ENCODE measurements around the gene IPO8. TPM values are rescaled to one million over a fixed set of nuclear protein-coding genes. Genes with fewer than 3 reads are reported as not detected.

The IPO8 gene
- total RNA-seq, 1 experiment from 2014 or later, result 75.0 TPM

DNA sequence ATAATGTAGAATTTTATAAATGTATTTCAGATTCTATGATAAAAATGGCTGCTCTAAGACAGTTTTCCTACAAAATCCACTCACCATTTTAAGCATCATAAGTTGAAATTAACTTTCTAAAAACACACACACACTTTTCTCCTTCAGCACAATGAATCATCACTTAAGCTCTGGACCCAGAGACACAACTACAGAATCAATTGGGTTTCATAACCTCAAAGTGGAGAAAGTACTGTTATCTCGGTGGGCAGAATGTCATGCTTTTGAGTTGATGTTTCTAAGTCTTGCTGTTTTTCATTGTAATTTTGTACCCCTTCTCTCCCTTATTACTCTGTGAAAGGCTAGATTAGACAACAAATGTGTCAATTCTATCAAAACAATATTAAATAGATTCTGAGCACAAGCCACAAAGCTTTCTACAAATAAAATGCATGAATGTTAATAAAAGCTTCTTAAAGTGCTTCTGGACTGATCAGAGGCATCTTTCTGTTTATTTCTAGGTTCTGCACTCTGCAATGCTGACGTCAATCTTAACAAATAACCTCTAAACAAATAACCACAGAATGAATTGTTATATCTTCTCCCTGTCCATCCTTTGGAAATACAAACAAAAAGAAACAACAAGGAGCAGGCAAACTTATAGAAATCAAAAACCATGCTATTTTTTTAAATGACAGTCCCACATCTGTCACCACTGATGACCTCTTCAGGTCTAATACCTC, 8.2 kb downstream of the IPO8 start:
- DNase-seq, result no peak
- intact Hi-C loops (cut with micrococcal nuclease; ENCODE audit: unreplicated experiment), result no loop called here

DNA sequence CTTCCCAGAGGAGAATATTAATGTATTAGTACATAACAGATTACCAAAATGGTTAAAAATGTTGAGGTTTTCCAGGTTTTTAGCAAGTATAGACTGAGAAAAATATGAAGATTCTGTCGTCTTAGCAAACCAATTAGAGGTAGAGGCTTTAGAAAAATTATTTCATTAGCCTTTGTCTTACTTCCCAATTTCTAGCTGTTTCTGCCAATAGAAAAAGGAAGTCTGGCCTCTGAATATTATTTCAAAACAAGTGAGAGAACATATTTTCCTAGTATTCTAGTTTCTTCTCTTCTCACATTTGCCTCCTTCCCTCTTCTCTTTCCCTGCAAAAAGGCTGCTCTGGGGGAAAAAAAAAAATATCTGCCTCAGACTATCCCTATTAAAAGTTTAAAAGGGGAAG, 16.4 kb downstream of the IPO8 start:
- no peaks in the 10 kb centered on the region for H3K27me3 ChIP-seq (ENCODE audit: insufficient read depth, low read depth)
- intact Hi-C loops (cut with micrococcal nuclease; ENCODE audit: unreplicated experiment), result no loop called here
- CTCF ChIA-PET, result interaction anchor here (0.7 kb wide), 1 partner anchor 378 kb away, joined by 3 read pairs; no protein-coding TSS in a partner anchor
- no peaks in the 10 kb centered on the region for H3K79me2 ChIP-seq (ENCODE audit: low read depth)
- no peak overlapping the region for H2AFZ ChIP-seq
- no peaks in the 10 kb centered on the region for H3F3A ChIP-seq (ENCODE audit: insufficient read depth, low read depth)
- H3K4me1 ChIP-seq (replicated peaks; ENCODE audit: insufficient read depth), result no peaks in the 10 kb centered on the region
- no peak for DNase-seq
- no peaks in the 10 kb centered on the region for H3K9me3 ChIP-seq (ENCODE audit: insufficient read depth, low read depth)
- peaks cover 39% of the 10 kb centered on the region; the same call in 1 of the 2 replicates for H3K36me3 ChIP-seq (ENCODE audit: low read depth)
- no peak overlapping the region for H3K4me3 ChIP-seq
- no TSS peak for BruUV-seq (replicated peaks)
- H3K4me2 ChIP-seq, result no peak overlapping the region
- POLR2A ChIA-PET (ENCODE audit: unreplicated experiment), result no interaction called here
- no peak overlapping the region for H3K27ac ChIP-seq
- TF ChIP-seq, protein P1, sequence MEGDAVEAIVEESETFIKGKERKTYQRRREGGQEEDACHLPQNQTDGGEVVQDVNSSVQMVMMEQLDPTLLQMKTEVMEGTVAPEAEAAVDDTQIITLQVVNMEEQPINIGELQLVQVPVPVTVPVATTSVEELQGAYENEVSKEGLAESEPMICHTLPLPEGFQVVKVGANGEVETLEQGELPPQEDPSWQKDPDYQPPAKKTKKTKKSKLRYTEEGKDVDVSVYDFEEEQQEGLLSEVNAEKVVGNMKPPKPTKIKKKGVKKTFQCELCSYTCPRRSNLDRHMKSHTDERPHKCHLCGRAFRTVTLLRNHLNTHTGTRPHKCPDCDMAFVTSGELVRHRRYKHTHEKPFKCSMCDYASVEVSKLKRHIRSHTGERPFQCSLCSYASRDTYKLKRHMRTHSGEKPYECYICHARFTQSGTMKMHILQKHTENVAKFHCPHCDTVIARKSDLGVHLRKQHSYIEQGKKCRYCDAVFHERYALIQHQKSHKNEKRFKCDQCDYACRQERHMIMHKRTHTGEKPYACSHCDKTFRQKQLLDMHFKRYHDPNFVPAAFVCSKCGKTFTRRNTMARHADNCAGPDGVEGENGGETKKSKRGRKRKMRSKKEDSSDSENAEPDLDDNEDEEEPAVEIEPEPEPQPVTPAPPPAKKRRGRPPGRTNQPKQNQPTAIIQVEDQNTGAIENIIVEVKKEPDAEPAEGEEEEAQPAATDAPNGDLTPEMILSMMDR (conservative IDR thresholded peaks at IDR 0.05), result no peak
- no peak for TF ChIP-seq EZH2 (IDR thresholded peaks at IDR 0.05; ENCODE audit: low read depth)
- no peaks in the 10 kb centered on the region for H4K20me1 ChIP-seq (ENCODE audit: insufficient read depth)
- H3K9me2 ChIP-seq (ENCODE audit: insufficient read depth), result no peaks in the 10 kb centered on the region

More for the DNA sequence above, 8.2 kb downstream of the IPO8 start:
- H3K4me3 ChIP-seq, result no peak overlapping the region
- H3K4me1 ChIP-seq (replicated peaks; ENCODE audit: insufficient read depth), result no peaks in the 10 kb centered on the region
- H2AFZ ChIP-seq, result no peak overlapping the region
- no peaks in the 10 kb centered on the region; the same call in 1 of the 2 replicates for H4K20me1 ChIP-seq (ENCODE audit: insufficient read depth)
- no peak overlapping the region for H3K27ac ChIP-seq
- no peaks in the 10 kb centered on the region for H3K27me3 ChIP-seq (ENCODE audit: insufficient read depth, low read depth)
- POLR2A ChIA-PET (ENCODE audit: unreplicated experiment), result no interaction called here
- no peaks in the 10 kb centered on the region; the same call in 1 of the 2 replicates for H3K9me3 ChIP-seq (ENCODE audit: insufficient read depth, low read depth)
- TF ChIP-seq, protein P1 (conservative IDR thresholded peaks at IDR 0.05), result no peak
- no peak for TF ChIP-seq EZH2 (IDR thresholded peaks at IDR 0.05; ENCODE audit: low read depth)
- peaks cover 32% of the 10 kb centered on the region for H3K79me2 ChIP-seq (ENCODE audit: low read depth)
- no TSS peak for BruUV-seq (replicated peaks)
- H3F3A ChIP-seq (ENCODE audit: insufficient read depth, low read depth), result no peaks in the 10 kb centered on the region
- H3K9me2 ChIP-seq (ENCODE audit: insufficient read depth), result no peaks in the 10 kb centered on the region
- H3K4me2 ChIP-seq, result no peak overlapping the region
- CTCF ChIA-PET, result no interaction called here
- H3K36me3 ChIP-seq (ENCODE audit: low read depth), result 0 out of 2 replicates have a peak, but pooled peaks cover 12% of the 10 kb centered on the region

DNA sequence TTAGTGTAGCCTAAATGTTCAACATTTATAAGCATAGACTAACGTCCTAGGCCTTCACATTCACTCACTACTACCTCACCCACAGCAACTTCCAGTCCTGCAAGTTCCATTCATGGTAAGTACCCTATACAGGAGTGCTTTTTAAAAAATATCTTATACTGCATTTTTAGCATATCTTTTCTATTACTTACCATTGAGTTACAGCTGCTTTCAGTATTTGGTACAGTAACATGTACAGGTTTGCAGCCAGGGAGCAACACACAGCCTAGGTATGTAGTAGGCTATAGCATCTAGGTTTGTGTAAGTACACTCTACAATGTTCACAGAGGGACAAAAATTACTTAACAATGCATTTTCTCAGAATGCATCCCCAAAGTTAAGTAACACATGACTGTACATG, 17.4 kb downstream of the IPO8 start:
- CTCF ChIA-PET, result no interaction called here
- H4K20me1 ChIP-seq (ENCODE audit: insufficient read depth), result no peaks in the 10 kb centered on the region
- TF ChIP-seq, protein P1 (conservative IDR thresholded peaks at IDR 0.05), result no peak
- TF ChIP-seq EZH2 (IDR thresholded peaks at IDR 0.05; ENCODE audit: low read depth), result no peak
- H3K27me3 ChIP-seq (ENCODE audit: insufficient read depth, low read depth), result no peaks in the 10 kb centered on the region
- H3K9me3 ChIP-seq (ENCODE audit: insufficient read depth, low read depth), result no peaks in the 10 kb centered on the region
- no peak overlapping the region for H3K27ac ChIP-seq
- no peak overlapping the region for H3K4me3 ChIP-seq
- H3F3A ChIP-seq (ENCODE audit: insufficient read depth, low read depth), result no peaks in the 10 kb centered on the region
- POLR2A ChIA-PET (ENCODE audit: unreplicated experiment), result no interaction called here
- no peaks in the 10 kb centered on the region for H3K9me2 ChIP-seq (ENCODE audit: insufficient read depth)
- no peak overlapping the region for H3K4me2 ChIP-seq
- H3K4me1 ChIP-seq (replicated peaks; ENCODE audit: insufficient read depth), result no peaks in the 10 kb centered on the region
- no peak for DNase-seq
- peaks cover 34% of the 10 kb centered on the region; the same call in 1 of the 2 replicates for H3K36me3 ChIP-seq (ENCODE audit: low read depth)
- intact Hi-C loops (cut with micrococcal nuclease; ENCODE audit: unreplicated experiment), result no loop called here
- H2AFZ ChIP-seq, result no peak overlapping the region
- BruUV-seq (replicated peaks), result no TSS peak
- H3K79me2 ChIP-seq (ENCODE audit: low read depth), result no peaks in the 10 kb centered on the region
